Putamen (tissue), 1 donor: ENCODE data around the gene PICK1.
"Not testable (repeated sequence)": the region's sequence is repeated elsewhere in the genome, so short reads cannot be mapped to it uniquely, and the experiment has no call there.

Experiments
- DNase-seq: peaks from one replicate; pipeline ENCODE4 v3.0.0-alpha.2; 2016; ENCODE audit warnings: low spot score

PICK1 gene

DNA sequence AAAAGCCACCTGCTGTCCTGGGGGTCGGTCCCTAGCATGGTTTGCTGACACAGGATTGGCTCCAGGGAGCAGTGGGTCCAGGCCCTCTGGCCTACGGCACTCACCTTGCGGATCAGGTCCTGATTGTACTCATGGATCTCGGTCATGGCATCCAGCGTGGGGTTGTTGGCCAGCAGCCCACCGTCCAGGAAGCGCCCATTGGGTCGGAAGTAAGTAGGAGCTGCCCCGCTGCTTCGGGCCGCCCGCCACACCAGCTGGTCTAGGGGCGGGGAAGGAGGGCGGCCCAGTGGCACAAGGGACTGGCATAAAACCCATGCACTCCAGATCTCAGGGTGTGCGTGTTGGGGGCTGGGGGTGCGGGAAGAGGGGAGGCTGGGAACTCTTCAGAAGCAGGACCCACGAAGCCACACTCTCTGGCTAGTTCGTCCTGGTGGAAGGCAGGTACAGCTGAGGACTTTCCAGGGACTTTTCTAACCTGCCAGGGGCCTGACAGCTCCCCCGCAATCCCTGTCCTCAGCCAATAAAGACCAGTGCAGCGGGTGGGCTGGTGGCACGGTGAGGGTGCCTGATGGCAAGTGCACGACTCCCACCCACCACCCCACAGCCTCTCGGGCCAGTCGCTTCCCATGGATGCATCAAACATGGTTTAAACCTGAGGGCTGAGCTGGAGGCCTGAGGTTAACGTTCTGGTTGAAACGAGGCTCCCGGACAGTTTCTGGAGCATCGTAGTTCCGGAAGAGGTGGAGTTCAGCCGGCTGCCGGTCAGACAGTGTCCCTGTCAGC is 58.4 kb downstream of the PICK1 start:
- no peak for DNase-seq

- DNase-seq = not testable (repeated sequence)
Measured at GRCh38 chr22:38117556-38117955, 60.4 kb downstream of the PICK1 start.

- DNase-seq = no peak
Measured at GRCh38 chr22:38118182-38118581, 61.0 kb downstream of the PICK1 start.

GRCh38 chr22:38118747-38119146 is 61.5 kb downstream of the PICK1 start:
- DNase-seq = not testable (repeated sequence)

- DNase-seq = no peak
Measured at GRCh38 chr22:38120359-38121110, 63.3 kb downstream of the PICK1 start.

DNA sequence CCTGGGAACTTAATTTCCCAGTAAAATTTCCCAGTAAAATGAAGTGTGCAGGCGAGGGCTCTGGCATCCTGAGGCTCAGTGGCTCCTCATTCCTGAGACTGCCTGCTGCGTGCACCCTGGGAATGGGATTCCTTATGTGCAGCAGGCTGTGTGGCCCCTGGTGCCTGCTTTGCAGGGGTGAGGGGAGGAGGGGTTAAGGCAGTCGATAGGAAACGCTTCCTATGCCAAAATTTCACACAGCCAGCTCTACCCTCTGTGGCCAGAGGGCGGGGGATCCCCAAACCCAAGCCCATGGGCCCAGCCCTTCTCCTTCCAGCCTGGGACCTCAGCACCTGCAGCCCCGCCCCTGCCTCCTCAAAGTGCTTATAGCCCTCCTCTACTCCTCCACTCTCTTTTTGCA is 65.4 kb downstream of the PICK1 start:
- DNase-seq = no peak

- no peak for DNase-seq
Measured at GRCh38 chr22:38124236-38124974, 67.2 kb downstream of the PICK1 start.

DNA sequence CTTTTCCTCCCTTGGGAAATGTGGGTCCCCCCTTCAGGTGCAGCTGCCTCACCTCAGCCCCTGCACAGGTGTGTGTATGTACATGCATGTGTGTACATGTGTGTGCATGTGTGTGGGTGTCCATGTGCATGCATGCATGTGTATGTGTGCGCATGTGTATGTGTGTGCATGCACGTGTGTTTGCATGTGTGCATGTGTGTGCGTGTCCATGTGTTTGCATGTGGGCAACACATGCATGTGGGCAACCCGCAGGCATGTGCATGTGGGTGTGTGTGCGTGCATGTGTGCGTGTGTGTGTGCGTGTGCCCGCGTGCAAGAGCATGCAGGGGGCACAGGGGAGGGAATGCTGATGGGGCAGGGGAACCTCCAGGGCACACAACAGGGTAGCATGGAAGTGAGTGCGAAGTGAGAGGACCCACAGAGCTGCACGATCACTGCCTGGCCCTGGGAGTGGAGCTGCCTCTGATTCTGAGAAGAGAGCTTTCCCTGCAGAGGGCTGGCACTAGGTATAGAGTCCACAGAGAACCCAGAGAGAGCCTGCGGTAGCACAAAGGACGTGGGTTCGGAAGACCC is 67.9 kb downstream of the PICK1 start:
- no peak for DNase-seq
